Breast epithelium (tissue), 4 donors: ENCODE measurements around the gene RAPGEF4. TPM values are rescaled to one million over a fixed set of nuclear protein-coding genes. Genes with fewer than 3 reads are reported as not detected.

ENCODE experiments used
- DNase-seq, 2 donors: peaks; one replicate each; pipeline ENCODE4 v3.0.0-alpha.2; 2019; ENCODE audit warnings: low spot score in 2 of 2
- H3K27ac ChIP-seq, 2 donors: fragments of 200-600 bp; sonication (generic) in 1 of 2; one replicate each; pipeline ENCODE4 v1.5.1; 2016 to 2019; ENCODE audit warnings: mild to moderate bottlenecking in 1 of 2
- H3K27me3 ChIP-seq, 2 donors: fragments of 200-600 bp; sonication (generic) in 1 of 2; one replicate each; pipeline versions ENCODE4 v1.5.1 to v1.6.0; 2017 to 2019; ENCODE audit warnings: control low read depth in 1 of 2, mild to moderate bottlenecking in 1 of 2
- H3K36me3 ChIP-seq: fragments of 200-600 bp; one replicate; pipeline ENCODE4 v1.5.1; 2019
- H3K4me1 ChIP-seq, 2 donors: fragments of 200-600 bp; sonication (generic); one replicate each; pipeline ENCODE4 v1.5.1; 2016 to 2019; ENCODE audit warnings: control low read depth in 1 of 2
- H3K4me3 ChIP-seq, 3 donors: fragments of 200-600 bp; sonication (generic); 1 replicate in 2 of 3; 2 replicates in 1 of 3; pipeline ENCODE4 v1.5.1; 2016 to 2019; ENCODE audit warnings: mild to moderate bottlenecking in 3 of 3, moderate library complexity in 2 of 3
- H3K9me3 ChIP-seq, 2 donors: fragments of 200-600 bp; sonication (generic) in 1 of 2; one replicate each; pipeline ENCODE4 v1.5.1; 2016 to 2019; ENCODE audit warnings: control low read depth in 1 of 2
- CTCF ChIP-seq, 3 donors: fragments of 450-650 bp; IDR thresholded peaks; one replicate each; pipeline ENCODE4 v1.5.1; 2016 to 2017; ENCODE audit warnings: antibody characterized with exemption in 3 of 3, mild to moderate bottlenecking in 3 of 3, moderate library complexity in 3 of 3
- POLR2A ChIP-seq: fragments of 450-650 bp; IDR thresholded peaks from one replicate; pipeline ENCODE4 v1.6.1; 2016; ENCODE audit warnings: antibody characterized with exemption, mild to moderate bottlenecking, moderate library complexity
- POLR2AphosphoS5 ChIP-seq, 3 donors: sonication (generic); formaldehyde crosslinking; IDR thresholded peaks; one replicate each; pipeline ENCODE4 v1.6.1; 2017; ENCODE audit warnings: antibody characterized with exemption in 3 of 3
- intact Hi-C: fragments of 100-400 bp; cut with DNase I; formaldehyde crosslinking; loops from one replicate; pipeline ENCODE4 v1.15.1; 2023; ENCODE audit warnings: low total_unique reads
- total RNA-seq, 3 donors: library from RNA; depleted of rRNA; stranded (reverse); fragments of >200 nt; gene quantifications; one replicate each; pipeline ENCODE4 v1.1.0, GENCODE V29; 2016

Gene RAPGEF4
- total RNA-seq: 10 to 100 TPM in 2 of 3 donors, 1 to 10 TPM in 1; 7.7 to 12.8 (median 11.6) TPM

GRCh38 chr2:172735582-172736423 is at the start of gene RAPGEF4:
Gene RAPGEF4 (plus strand): TSS chr2:172735845. CDS start chr2:172735984, 139 bp downstream.
- Histone ChIP-seq H3K9me3 (no peaks in the 10 kb centered on the region), H3K4me3 (peak within 1 kb of the TSS; percentile 33 to 77 (median 61)), H3K36me3 (no peaks in the 10 kb centered on the region), H3K27ac (no peak within 1 kb of the TSS), H3K27me3 (peaks cover 0 to 15% of the 10 kb centered on the region in 2 donors), H3K4me1 (peaks cover 0 to 3% of the 10 kb centered on the region in 2 donors)
- no peak for DNase-seq
- intact Hi-C loops: no loop called here
- TF ChIP-seq CTCF (IDR thresholded peaks at IDR 0.05) (no peak), POLR2A (no peak), POLR2AphosphoS5 (IDR thresholded peaks at IDR 0.05) (no peak)

GRCh38 chr2:172693037-172693436 is 42.6 kb upstream of the RAPGEF4 start:
- TF ChIP-seq POLR2AphosphoS5 (IDR thresholded peaks at IDR 0.05): no peak
- no peak for TF ChIP-seq CTCF (IDR thresholded peaks at IDR 0.05)
- TF ChIP-seq POLR2A: no peak
- no peak for DNase-seq
- Histone ChIP-seq H3K4me3 (no peak overlapping the region), H3K27me3 (no peaks in the 10 kb centered on the region), H3K27ac (no peak overlapping the region), H3K4me1 (no peaks in the 10 kb centered on the region), H3K9me3 (no peaks in the 10 kb centered on the region), H3K36me3 (no peaks in the 10 kb centered on the region)
- intact Hi-C loops: no loop called here

GRCh38 chr2:172693529-172694455 is 41.9 kb upstream of the RAPGEF4 start:
- no peaks in the 10 kb centered on the region for H3K27me3 ChIP-seq
- no peak for TF ChIP-seq POLR2A
- no peak for TF ChIP-seq CTCF (IDR thresholded peaks at IDR 0.05)
- H3K27ac ChIP-seq: no peak overlapping the region
- H3K4me3 ChIP-seq: no peak overlapping the region
- intact Hi-C loops: no loop called here
- H3K36me3 ChIP-seq: no peaks in the 10 kb centered on the region
- no peaks in the 10 kb centered on the region for H3K4me1 ChIP-seq
- no peaks in the 10 kb centered on the region for H3K9me3 ChIP-seq
- no peak for DNase-seq

- Histone ChIP-seq H3K36me3 (no peaks in the 10 kb centered on the region), H3K4me3 (no peak overlapping the region)
- intact Hi-C loops: no loop called here
These were observed 38.3 kb upstream of the RAPGEF4 start for GRCh38 chr2:172697296-172697695.

More at GRCh38 chr2:172697296-172697695, 38.3 kb upstream of the RAPGEF4 start:
- Histone ChIP-seq H3K27me3 (no peaks in the 10 kb centered on the region), H3K4me1 (no peaks in the 10 kb centered on the region), H3K27ac (no peak overlapping the region), H3K9me3 (no peaks in the 10 kb centered on the region)
- no peak for TF ChIP-seq POLR2AphosphoS5 (IDR thresholded peaks at IDR 0.05)
- no peak for TF ChIP-seq POLR2A
- TF ChIP-seq CTCF (IDR thresholded peaks at IDR 0.05): no peak
- DNase-seq: no peak
